C4-2B (cell line): ENCODE results near the gene MYCBP.
"Not testable (repeated sequence)": the region's sequence is repeated elsewhere in the genome, so short reads cannot be mapped to it uniquely, and the experiment has no call there.

Source experiments
- CTCF ChIP-seq: fragments of 450-650 bp; conservative IDR thresholded peaks from 2 replicates; pipeline ENCODE4 v1.5.1; 2017; ENCODE audit warnings: mild to moderate bottlenecking
- ZFX ChIP-seq: fragments of 450-650 bp; IDR thresholded peaks from 2 replicates; pipeline ENCODE4 v1.6.1; 2017

DNA sequence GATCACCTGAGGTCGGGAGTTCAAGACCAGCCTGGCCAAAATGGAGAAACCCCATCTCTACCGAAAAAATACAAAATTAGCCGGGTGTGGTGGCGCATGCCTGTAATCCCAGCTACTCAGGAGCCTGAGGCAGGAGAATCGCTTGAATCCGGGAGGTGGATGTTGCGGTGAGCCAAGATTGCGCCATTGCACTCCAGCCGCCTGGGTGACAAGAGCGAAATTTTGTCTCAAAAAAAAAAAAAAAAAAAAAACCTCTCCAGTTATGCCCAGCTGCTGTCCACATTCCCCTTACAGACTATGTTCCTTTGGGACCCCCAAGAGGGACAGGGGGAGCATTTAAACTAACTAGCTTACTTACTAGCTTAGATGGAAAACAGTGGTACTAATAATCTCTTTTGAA lies 36.8 kb downstream of the MYCBP start:
- TF ChIP-seq CTCF, ZFX: not testable (repeated sequence)
